PC-3 (cell line): Measurements from ENCODE around the gene ABHD15. TPM values are rescaled to one million over a fixed set of nuclear protein-coding genes. Genes with fewer than 3 reads are reported as not detected.
"Not testable (repeated sequence)": the region's sequence is repeated elsewhere in the genome, so short reads cannot be mapped to it uniquely, and the experiment has no call there.

Experiments
- ATAC-seq: fragments of 200-7000 bp; cut with Tn5 transposase; 2 replicates; pipeline ENCODE4 v1.9.1; 2020; ENCODE audit warnings: mild to moderate bottlenecking, moderate library complexity
- BruUV-seq: library from RNA; stranded (reverse); fragments of 400-500 nt; replicated peaks from 2 replicates; lab custom pipeline; 2021; lab: Mats Ljungman, UMichigan
- CTCF ChIA-PET: fragments of 300-600 bp; sonication (Branson Sonifier 250); formaldehyde crosslinking; loops from one replicate; lab custom pipeline; 2022; ENCODE audit warnings: antibody characterized with exemption; lab: Charles Lee
- POLR2A ChIA-PET: fragments of 300-600 bp; sonication (Branson Sonifier 250); formaldehyde crosslinking; loops from one replicate; lab custom pipeline; 2022; ENCODE audit warnings: antibody characterized with exemption; ENCODE audit not compliant: unreplicated experiment; lab: Charles Lee
- DNase-seq: peaks from one replicate; pipeline ENCODE4 v3.0.0-alpha.2; 2015
- H2AFZ ChIP-seq: fragments of 300-600 bp; sonication (generic); 2 replicates; pipeline ENCODE4 v1.6.0; 2016; ENCODE audit warnings: antibody characterized with exemption, low read length
- H3F3A ChIP-seq: fragments of 300-600 bp; sonication (generic); one replicate; pipeline ENCODE4 v1.6.0; 2017; ENCODE audit warnings: antibody characterized with exemption, low read length, control low read depth, mild to moderate bottlenecking; ENCODE audit not compliant: unreplicated experiment
- H3K27ac ChIP-seq: fragments of 300-600 bp; sonication (generic); 2 replicates; pipeline ENCODE4 v1.5.1; 2016; ENCODE audit warnings: mild to moderate bottlenecking, low read length
- H3K27me3 ChIP-seq: fragments of 300-600 bp; sonication (generic); 2 replicates; pipeline ENCODE4 v1.6.1; 2016; ENCODE audit warnings: low read length, mixed read lengths
- H3K36me3 ChIP-seq: fragments of 300-600 bp; sonication (generic); 2 replicates; pipeline ENCODE4 v1.6.1; 2016; ENCODE audit warnings: low read depth, mixed run types, low read length, mixed read lengths
- H3K4me1 ChIP-seq: fragments of 300-600 bp; sonication (generic); 2 replicates; pipeline ENCODE4 v1.5.1; 2016; ENCODE audit warnings: low read length; ENCODE audit not compliant: insufficient read depth
- H3K4me2 ChIP-seq: fragments of 300-600 bp; sonication (generic); 2 replicates; pipeline ENCODE4 v1.6.0; 2016; ENCODE audit warnings: low read length
- H3K4me3 ChIP-seq: fragments of 300-600 bp; sonication (generic); 2 replicates; pipeline ENCODE4 v1.5.1; 2016; ENCODE audit warnings: mild to moderate bottlenecking, low read length, mixed read lengths
- H3K79me2 ChIP-seq: fragments of 300-600 bp; sonication (generic); 2 replicates; pipeline ENCODE4 v1.6.1; 2017; ENCODE audit warnings: low read length, mixed read lengths
- H3K9ac ChIP-seq: fragments of 300-600 bp; sonication (generic); 2 replicates; pipeline ENCODE4 v1.6.0; 2016; ENCODE audit warnings: mild to moderate bottlenecking, low read length
- H3K9me2 ChIP-seq: fragments of 300-600 bp; sonication (generic); replicated peaks from 2 replicates; pipeline ENCODE4 v1.6.1; 2016; ENCODE audit warnings: mixed run types, low read length, mixed read lengths
- H3K9me3 ChIP-seq: fragments of 300-600 bp; sonication (generic); 2 replicates; pipeline ENCODE4 v1.6.1; 2016; ENCODE audit warnings: low read length, mixed read lengths
- H4K20me1 ChIP-seq: fragments of 300-600 bp; sonication (generic); 2 replicates; pipeline ENCODE4 v1.6.1; 2016; ENCODE audit warnings: low read length, mixed read lengths
- CTCF ChIP-seq: fragments of 300-600 bp; sonication (generic); conservative IDR thresholded peaks from 2 replicates; pipeline ENCODE4 v1.5.1; 2017; ENCODE audit warnings: antibody characterized with exemption, low read depth, mild to moderate bottlenecking, low read length
- EZH2 ChIP-seq: fragments of 300-600 bp; sonication (generic); IDR thresholded peaks from one replicate; pipeline ENCODE4 v1.6.1; 2017; ENCODE audit warnings: antibody characterized with exemption, mild to moderate bottlenecking, low read length; ENCODE audit not compliant: unreplicated experiment
- EZH2phosphoT487 ChIP-seq: fragments of 300-600 bp; sonication (generic); IDR thresholded peaks from 2 replicates; pipeline ENCODE4 v1.6.1; 2018; ENCODE audit warnings: mild to moderate bottlenecking, antibody characterized with exemption, low read length, borderline replicate concordance
- intact Hi-C: fragments of 100-400 bp; cut with micrococcal nuclease; formaldehyde crosslinking; loops from 2 replicates; pipeline ENCODE4 v1.9.0; 2023
- total RNA-seq: library from RNA; depleted of rRNA; stranded (reverse); fragments of >200 nt; gene quantifications from 2 replicates; pipeline ENCODE4 v1.2.3, GENCODE V29; 2014

The ABHD15 gene
- total RNA-seq, 1 experiment from 2014 or later, result 6.3 TPM

DNA sequence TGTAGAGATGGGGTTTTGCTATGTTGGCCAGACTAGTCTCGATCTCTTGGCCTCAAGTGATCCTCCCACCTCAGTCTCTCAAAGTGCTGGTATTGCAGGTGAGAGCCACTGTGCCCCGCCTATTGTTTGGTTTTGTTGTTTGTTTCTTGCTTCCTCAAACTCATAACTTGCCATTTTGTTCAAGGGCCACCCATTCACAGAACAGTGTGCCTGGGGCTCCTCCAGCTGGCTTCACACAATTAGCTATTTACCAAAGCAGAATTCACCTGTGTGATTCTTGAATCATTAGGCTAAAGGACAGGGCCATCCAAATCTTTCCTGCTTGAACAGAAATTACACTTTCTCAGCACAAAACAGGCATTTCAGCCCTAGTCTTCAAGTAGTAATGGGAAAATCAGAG is 7.2 kb downstream of the ABHD15 start:
- ChIA-PET CTCF (no interaction called here), POLR2A (no interaction called here)
- Histone ChIP-seq H3K4me2 (no peak overlapping the region), H3K9me2 (no peaks in the 10 kb centered on the region), H3K27me3 (no peaks in the 10 kb centered on the region), H3K9me3 (no peaks in the 10 kb centered on the region), H3K79me2 (no peaks in the 10 kb centered on the region), H3K4me1 (no peaks in the 10 kb centered on the region), H3K36me3 (no peaks in the 10 kb centered on the region), H3F3A (no peaks in the 10 kb centered on the region), H2AFZ (no peak overlapping the region), H3K4me3 (no peak overlapping the region), H3K27ac (no peak overlapping the region), H3K9ac (no peak overlapping the region), H4K20me1 (no peaks in the 10 kb centered on the region)
- DNase-seq (no peak), ATAC-seq (no peak)
- no TSS peak for BruUV-seq
- TF ChIP-seq CTCF, result no peak
- no peak for TF ChIP-seq EZH2
- TF ChIP-seq EZH2phosphoT487, result no peak
- intact Hi-C loops, result no loop called here

- DNase-seq, H3K79me2 ChIP-seq, H3K36me3 ChIP-seq, H3F3A ChIP-seq, H3K27ac ChIP-seq, CTCF ChIA-PET, H4K20me1 ChIP-seq, H3K9me2 ChIP-seq, ATAC-seq, H3K4me1 ChIP-seq, H3K4me3 ChIP-seq, H2AFZ ChIP-seq, H3K9me3 ChIP-seq, H3K27me3 ChIP-seq, intact Hi-C loops, BruUV-seq, H3K4me2 ChIP-seq, H3K9ac ChIP-seq, POLR2A ChIA-PET: not testable (repeated sequence)
Observed at GRCh38 chr17:29558139-29558538, 8.7 kb downstream of the ABHD15 start.

DNA sequence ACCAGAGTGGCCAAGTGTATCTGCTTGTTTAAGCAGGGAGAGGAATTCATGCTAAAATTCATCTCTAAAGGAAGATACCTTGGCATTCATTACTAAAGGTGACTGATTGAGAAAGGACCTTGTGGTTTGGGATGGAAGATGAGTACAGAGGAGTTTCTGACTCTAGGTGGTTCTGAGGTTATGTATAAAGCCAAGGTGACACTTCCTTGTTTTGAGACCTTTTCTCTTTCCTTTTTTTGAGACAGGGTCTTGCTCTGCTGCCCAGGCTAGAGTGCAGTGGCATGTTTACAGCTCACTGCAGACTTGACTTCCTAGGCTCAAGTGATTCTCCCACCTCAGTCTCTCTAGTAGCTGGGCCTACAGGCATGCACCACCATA is 9.1 kb downstream of the ABHD15 start:
- Histone ChIP-seq H3K36me3 (no peaks in the 10 kb centered on the region), H3F3A (no peaks in the 10 kb centered on the region), H4K20me1 (no peaks in the 10 kb centered on the region), H3K79me2 (no peaks in the 10 kb centered on the region), H3K9me2 (no peaks in the 10 kb centered on the region), H2AFZ (no peak overlapping the region), H3K4me1 (no peaks in the 10 kb centered on the region), H3K9ac (no peak overlapping the region), H3K4me3 (no peak overlapping the region), H3K9me3 (no peaks in the 10 kb centered on the region), H3K27me3 (no peaks in the 10 kb centered on the region), H3K4me2 (no peak overlapping the region), H3K27ac (no peak overlapping the region)
- no peak for ATAC-seq
- no TSS peak for BruUV-seq
- TF ChIP-seq EZH2phosphoT487, result no peak
- TF ChIP-seq CTCF, result no peak
- TF ChIP-seq EZH2, result no peak
- intact Hi-C loops, result no loop called here
- CTCF ChIA-PET, result no interaction called here
- no peak for DNase-seq
- POLR2A ChIA-PET, result no interaction called here
